H1 (cell line): Measurements from ENCODE around the gene PRR5L. TPM values are rescaled to one million over a fixed set of nuclear protein-coding genes. Genes with fewer than 3 reads are reported as not detected.

ENCODE experiments used
- CTCF ChIA-PET: fragments of 300-600 bp; sonication (Branson Sonifier 250); formaldehyde crosslinking; loops from one replicate; lab custom pipeline; 2021; ENCODE audit not compliant: partially characterized antibody; lab: Charles Lee
- POLR2A ChIA-PET: fragments of 300-600 bp; sonication (Branson Sonifier 250); formaldehyde crosslinking; loops from one replicate; lab custom pipeline; 2021; ENCODE audit warnings: inconsistent platforms; ENCODE audit not compliant: partially characterized antibody; lab: Charles Lee
- DNase-seq, 2 experiments: peaks; one replicate each; pipeline versions ENCODE4 v3.0.0 to v3.0.0-alpha.2; 2010 to 2022; ENCODE audit warnings: low spot score in 2 of 2, low read depth in 1 of 2, mixed read lengths in 1 of 2
- FAIRE-seq: peaks from 2 replicates; lab custom pipeline; 2011; peaks lifted over from hg19 to GRCh38; lab: Jason Lieb, UNC
- H2AFZ ChIP-seq: 2 replicates; pipeline ENCODE4 v1.8.1; 2012; ENCODE audit warnings: low read length, inconsistent platforms
- H2AK5ac ChIP-seq: 2 replicates; pipeline ENCODE4 v1.6.1; 2013; ENCODE audit warnings: low read depth, low read length
- H2BK120ac ChIP-seq: replicated peaks from 2 replicates; pipeline ENCODE3; 2013; ENCODE audit warnings: low read depth, low read length, inconsistent platforms
- H2BK12ac ChIP-seq: 2 replicates; pipeline ENCODE4 v1.6.1; 2013; ENCODE audit warnings: low read depth, low read length
- H2BK15ac ChIP-seq: 2 replicates; pipeline ENCODE4 v1.6.1; 2013; ENCODE audit warnings: low read length
- H2BK20ac ChIP-seq: 2 replicates; pipeline ENCODE4 v1.6.1; 2013; ENCODE audit warnings: low read length
- H2BK5ac ChIP-seq: 2 replicates; pipeline ENCODE4 v1.6.1; 2013; ENCODE audit warnings: low read depth, low read length
- H3K14ac ChIP-seq: 2 replicates; pipeline ENCODE4 v1.6.1; 2013; ENCODE audit warnings: inconsistent platforms; ENCODE audit not compliant: insufficient read length
- H3K18ac ChIP-seq: 2 replicates; pipeline ENCODE4 v1.6.1; 2013; ENCODE audit warnings: low read length; ENCODE audit errors: extremely low read depth
- H3K23ac ChIP-seq: 2 replicates; pipeline ENCODE4 v1.6.1; 2013; ENCODE audit warnings: inconsistent platforms; ENCODE audit not compliant: insufficient read length
- H3K23me2 ChIP-seq: 2 replicates; pipeline ENCODE4 v1.6.1; 2013; ENCODE audit warnings: low read depth, low read length
- H3K27ac ChIP-seq: 2 replicates; pipeline ENCODE4 v1.6.1; 2011; ENCODE audit warnings: low read depth, low read length, inconsistent platforms
- H3K27me3 ChIP-seq, 4 experiments: replicated peaks in 1 of 4; 1 replicate in 1 of 4; 2 replicates in 3 of 4; pipeline versions ENCODE4 v1.6.1 to v1.8.1; 2011 to 2013; ENCODE audit warnings: low read length in 3 of 4, mild to moderate bottlenecking in 3 of 4, inconsistent platforms in 2 of 4, mixed read lengths in 2 of 4, moderate library complexity in 1 of 4; ENCODE audit not compliant: control insufficient read depth in 3 of 4, insufficient read depth in 3 of 4; ENCODE audit errors: extremely low read depth in 1 of 4
- H3K36me3 ChIP-seq, 4 experiments: 2 replicates each; pipeline versions ENCODE4 v1.6.1 to v1.8.1; 2011 to 2013; ENCODE audit warnings: mild to moderate bottlenecking in 4 of 4, low read length in 3 of 4, moderate library complexity in 2 of 4, control low read depth in 1 of 4, inconsistent platforms in 1 of 4; ENCODE audit not compliant: insufficient read depth in 4 of 4, control insufficient read depth in 2 of 4
- H3K4ac ChIP-seq: replicated peaks from 2 replicates; pipeline ENCODE3; 2013; ENCODE audit warnings: low read length, low read depth, mixed read lengths, inconsistent platforms; ENCODE audit not compliant: insufficient read length
- H3K4me1 ChIP-seq, 4 experiments: replicated peaks in 1 of 4; 1 replicate in 1 of 4; 2 replicates in 3 of 4; pipeline versions ENCODE4 v1.6.1 to v1.8.1; 2011 to 2013; ENCODE audit warnings: low read length in 3 of 4, inconsistent platforms in 2 of 4, mixed read lengths in 1 of 4; ENCODE audit not compliant: insufficient read depth in 4 of 4, control insufficient read depth in 3 of 4
- H3K4me2 ChIP-seq, 2 experiments: 2 replicates each; pipeline versions ENCODE4 v1.6.1 to v1.8.1; 2011 to 2013; ENCODE audit warnings: low read depth in 2 of 2, low read length in 2 of 2, control low read depth in 1 of 2, inconsistent platforms in 1 of 2, mild to moderate bottlenecking in 1 of 2; ENCODE audit not compliant: insufficient read depth in 1 of 2
- H3K4me3 ChIP-seq, 4 experiments: fragments of 200-600, 300-600 bp in 1 of 4; sonication (generic), shearing (Covaris generic), sonication (Bioruptor Twin) in 1 of 4; 2 replicates each; pipeline versions ENCODE4 v1.5.1 to v1.8.1; 2011 to 2016; ENCODE audit warnings: low read length in 4 of 4, low read depth in 3 of 4, control low read depth in 2 of 4, inconsistent platforms in 2 of 4, mild to moderate bottlenecking in 2 of 4, mixed read lengths in 1 of 4, moderate library complexity in 1 of 4; ENCODE audit not compliant: insufficient read depth in 2 of 4; ENCODE audit errors: extremely low read depth in 1 of 4
- H3K56ac ChIP-seq: replicated peaks from 2 replicates; pipeline ENCODE3; 2013; ENCODE audit warnings: low read depth, mild to moderate bottlenecking, mixed read lengths, low read length, inconsistent platforms; ENCODE audit not compliant: insufficient read length
- H3K79me1 ChIP-seq: 2 replicates; pipeline ENCODE4 v1.6.1; 2013; ENCODE audit warnings: low read depth, low read length, control low read depth
- H3K79me2 ChIP-seq, 2 experiments: 2 replicates each; pipeline versions ENCODE4 v1.6.1 to v1.8.1; 2012 to 2013; ENCODE audit warnings: low read length in 2 of 2, mild to moderate bottlenecking in 2 of 2, inconsistent platforms in 1 of 2; ENCODE audit not compliant: insufficient read depth in 2 of 2, control insufficient read depth in 1 of 2
- H3K9ac ChIP-seq, 4 experiments: replicated peaks in 1 of 4; 1 replicate in 1 of 4; 2 replicates in 3 of 4; pipeline versions ENCODE4 v1.6.1 to v1.8.1; 2011 to 2013; ENCODE audit warnings: low read depth in 3 of 4, low read length in 3 of 4, control low read depth in 2 of 4, mild to moderate bottlenecking in 2 of 4, moderate library complexity in 2 of 4, inconsistent platforms in 1 of 4; ENCODE audit errors: extremely low read depth in 1 of 4
- H3K9me3 ChIP-seq, 2 experiments: 2 replicates each; pipeline versions ENCODE4 v1.6.1 to v1.8.1; 2012 to 2013; ENCODE audit warnings: mild to moderate bottlenecking in 2 of 2, moderate library complexity in 2 of 2, control low read depth in 1 of 2, inconsistent platforms in 1 of 2, low read depth in 1 of 2, low read length in 1 of 2, mixed read lengths in 1 of 2; ENCODE audit not compliant: insufficient read depth in 2 of 2
- H4K20me1 ChIP-seq, 2 experiments: replicated peaks in 1 of 2; 2 replicates each; pipeline versions ENCODE3 to v1.8.1; 2011 to 2013; ENCODE audit warnings: inconsistent platforms in 2 of 2, low read length in 2 of 2, mild to moderate bottlenecking in 1 of 2; ENCODE audit not compliant: insufficient read depth in 2 of 2, control insufficient read depth in 1 of 2
- H4K5ac ChIP-seq: 2 replicates; pipeline ENCODE4 v1.6.1; 2013; ENCODE audit warnings: low read length, low read depth, mixed read lengths, inconsistent platforms; ENCODE audit not compliant: insufficient read length
- H4K8ac ChIP-seq: 2 replicates; pipeline ENCODE4 v1.8.0; 2013; ENCODE audit warnings: mild to moderate bottlenecking, moderate library complexity, low read length, inconsistent platforms; ENCODE audit not compliant: insufficient read depth; ENCODE audit errors: extremely low read depth
- H4K91ac ChIP-seq: replicated peaks from 2 replicates; pipeline ENCODE3; 2013; ENCODE audit warnings: low read length, mixed read lengths, inconsistent platforms; ENCODE audit not compliant: insufficient read length
- CBX5 ChIP-seq: fragments of 300-800, 300-1000 bp; sonication (generic); IDR thresholded peaks from 2 replicates; pipeline ENCODE4 v1.7.1; 2016; ENCODE audit warnings: antibody characterized with exemption, low read length, low read depth
- CEBPB ChIP-seq: IDR thresholded peaks from 2 replicates; pipeline ENCODE4 v1.6.1; 2012; ENCODE audit warnings: low read depth, low read length
- GABPA ChIP-seq: IDR thresholded peaks from 2 replicates; pipeline ENCODE4 v1.6.1; 2011; ENCODE audit warnings: mild to moderate bottlenecking, low read length, moderate library complexity, borderline replicate concordance; ENCODE audit not compliant: insufficient read depth
- HDAC6 ChIP-seq: IDR thresholded peaks from one replicate; pipeline ENCODE4 v1.7.1; 2012; ENCODE audit warnings: low read depth, mild to moderate bottlenecking, inconsistent platforms, low read length, moderate library complexity
- RAD21 ChIP-seq, 2 experiments: IDR thresholded peaks in 1 of 2; conservative IDR thresholded peaks in 1 of 2; 2 replicates each; pipeline ENCODE4 v1.6.1; 2011; ENCODE audit warnings: low read depth in 2 of 2, low read length in 2 of 2, improper control_type of control experiment in 1 of 2, inconsistent platforms in 1 of 2, mild to moderate bottlenecking in 1 of 2, moderate library complexity in 1 of 2
- RNF2 ChIP-seq: fragments of 200-900, 300-1000 bp; sonication (generic); IDR thresholded peaks from 2 replicates; pipeline ENCODE4 v1.7.1; 2016; ENCODE audit warnings: borderline replicate concordance, low read depth, mild to moderate bottlenecking, antibody characterized with exemption, low read length; ENCODE audit not compliant: poor library complexity, severe bottlenecking; ENCODE audit errors: missing control alignments
- SUZ12 ChIP-seq: fragments of 200-600 bp; sonication (generic); IDR thresholded peaks from 2 replicates; pipeline ENCODE4 v1.6.1; 2012; ENCODE audit warnings: mild to moderate bottlenecking, inconsistent platforms, low read length, moderate library complexity, mixed read lengths
- whole genome bisulfite sequencing, 2 experiments: shearing (Covaris generic) in 1 of 2; methylation state at CpG; one replicate each; pipeline versions ENCODE4 v1.1.6 to v1.1.7; 2013 to 2015; ENCODE audit warnings: low lambda C conversion rate in 2 of 2, mixed read lengths in 2 of 2, inconsistent platforms in 1 of 2, low coverage in 1 of 2, missing lambda C conversion rate in 1 of 2; ENCODE audit not compliant: insufficient replicate concordance in 2 of 2, insufficient coverage in 1 of 2, insufficient read length in 1 of 2; ENCODE audit errors: extremely low coverage in 1 of 2, missing lambda C conversion rate in 1 of 2; 5-methylcytosine and 5-hydroxymethylcytosine counted together
- polyA plus RNA-seq, 7 experiments: library from polyadenylated mRNA; depleted of rRNA in 3 of 7; stranded (reverse) in 5 of 7; unstranded in 2 of 7; fragments of >200 nt in 5 of 7; fragments of 200-250 nt in 2 of 7; gene quantifications; 1 replicate in 5 of 7; 2 replicates in 1 of 7; 4 replicates in 1 of 7; pipeline versions ENCODE4 v1.2.1 to v1.2.3, GENCODE V29; 2011 to 2013; ENCODE audit warnings: missing spikeins in 2 of 7, mixed read lengths in 2 of 7
- total RNA-seq: library from RNA; stranded (reverse); fragmentation: NEBNext Ultra II Directional; extraction: Animal tissue kit (Norgen Biotek cat#: 25700); gene quantifications from 2 replicates; pipeline ENCODE4 v1.2.1, GENCODE V29; 2021
- TF ChIP-seq, protein P1 (sequence below): IDR thresholded peaks from 2 replicates; pipeline ENCODE4 v1.6.1; 2012; ENCODE audit warnings: inconsistent platforms

PRR5L gene
- total and polyA plus RNA-seq, 2 of the 8 experiments (the other 6 are each of a cell fraction or from before 2014, with no cell fraction given), result 6.6 to 10.1 TPM

DNA sequence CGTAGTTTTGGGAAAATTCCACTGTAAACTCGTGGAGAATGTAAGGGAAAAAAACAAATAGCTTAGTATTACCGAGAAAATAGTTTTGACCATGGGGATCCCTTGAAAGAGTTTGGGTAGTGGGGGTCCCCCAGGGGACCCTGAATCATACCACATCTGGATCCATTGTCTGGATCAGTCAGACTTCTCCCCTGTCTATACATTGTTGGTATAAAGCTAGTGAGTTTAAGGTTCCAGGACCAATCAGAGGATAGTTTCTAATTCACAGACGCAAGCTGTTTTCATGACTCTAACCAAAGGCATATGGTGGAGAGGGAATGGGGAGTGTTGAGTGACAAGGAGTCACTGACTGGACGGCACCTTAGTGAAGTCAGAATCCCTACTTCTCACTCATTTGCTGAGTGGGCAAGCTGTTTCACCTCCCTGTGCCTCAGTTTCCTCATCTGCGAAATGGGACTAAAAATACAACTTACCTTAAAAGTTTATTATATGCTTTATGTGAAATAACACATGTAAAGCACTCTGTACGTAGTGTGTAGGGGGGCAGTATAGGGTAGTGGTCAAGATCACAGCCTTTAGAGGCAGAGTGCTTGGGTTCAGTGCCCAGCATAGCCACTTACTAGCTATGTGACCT, 123.8 kb downstream of the PRR5L start:
- H3K79me2 ChIP-seq, result no peaks in the 10 kb centered on the region
- no peak overlapping the region for H3K4me3 ChIP-seq
- CTCF ChIA-PET, result interaction anchor here (1.0 to 2.1 kb wide), 6 partner anchors 19 to 119 kb away, joined by 3 to 7 read pairs (median 3); no protein-coding TSS in a partner anchor
- no peak overlapping the region for H2BK15ac ChIP-seq
- POLR2A ChIA-PET, result interaction anchor here (1.2 to 1.6 kb wide), 2 partner anchors 9 to 92 kb away, joined by 3 to 6 read pairs; no protein-coding TSS in a partner anchor
- H3K23ac ChIP-seq, result no peak overlapping the region
- H4K5ac ChIP-seq, result no peak overlapping the region
- H4K91ac ChIP-seq, result no peak overlapping the region
- no peak overlapping the region for H3K18ac ChIP-seq
- H3K27me3 ChIP-seq, result no peaks in the 10 kb centered on the region
- H2BK20ac ChIP-seq, result no peak overlapping the region
- H4K20me1 ChIP-seq, result no peaks in the 10 kb centered on the region
- DNase-seq, result no peak
- no peak overlapping the region for H2BK120ac ChIP-seq
- no peaks in the 10 kb centered on the region for H3K79me1 ChIP-seq
- no peaks in the 10 kb centered on the region for H3K9me3 ChIP-seq
- H3K23me2 ChIP-seq, result no peaks in the 10 kb centered on the region
- H2BK12ac ChIP-seq, result no peak overlapping the region
- no peak for TF ChIP-seq CEBPB
- TF ChIP-seq GABPA, result no peak
- TF ChIP-seq, protein P1, sequence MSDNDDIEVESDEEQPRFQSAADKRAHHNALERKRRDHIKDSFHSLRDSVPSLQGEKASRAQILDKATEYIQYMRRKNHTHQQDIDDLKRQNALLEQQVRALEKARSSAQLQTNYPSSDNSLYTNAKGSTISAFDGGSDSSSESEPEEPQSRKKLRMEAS, result no peak
- no peak for TF ChIP-seq CBX5
- TF ChIP-seq RNF2, result no peak
- no peak for TF ChIP-seq SUZ12
- no peak for TF ChIP-seq RAD21 (IDR thresholded peaks at IDR 0.05 in 1 of 2, conservative IDR thresholded peaks at IDR 0.05 in 1 of 2; ENCODE audit: low read depth in 2 of 2, low read length in 2 of 2)
- TF ChIP-seq HDAC6, result no peak
- no peak overlapping the region for H2AFZ ChIP-seq
- WGBS, 2 experiments, result 81% methylated on average over 7 of the region's 7 CpGs; no CpG with 5 or more reads in 1 of the 2 experiments
- H3K4ac ChIP-seq, result no peak overlapping the region
- no peak overlapping the region for H3K56ac ChIP-seq
- H4K8ac ChIP-seq, result no peak overlapping the region
- no peak overlapping the region for H2BK5ac ChIP-seq
- no peak overlapping the region for H3K9ac ChIP-seq
- H3K4me2 ChIP-seq, result no peak overlapping the region
- H3K36me3 ChIP-seq, result no peaks in the 10 kb centered on the region
- H3K27ac ChIP-seq, result no peak overlapping the region
- H3K4me1 ChIP-seq, result no peaks in the 10 kb centered on the region
- H3K14ac ChIP-seq, result no peak overlapping the region
- no peak overlapping the region; the same call in 1 of the 2 replicates for H2AK5ac ChIP-seq
- FAIRE-seq, result no peak
